Stimulated activated CD4-positive, alpha-beta T cell treated with anti-CD3 and anti-CD28 coated beads, TNF-alpha, amount 100 ng/mL, for 24 hours (primary cell): Measurements from ENCODE around the gene R3HDM2.

Experiments
- DNase-seq, 3 experiments: peaks; one replicate each; pipeline ENCODE4 v3.0.0-alpha.2; 2020; ENCODE audit warnings: low read depth in 3 of 3

Gene R3HDM2

GRCh38 chr12:57240066-57240921 lies 190.5 kb downstream of the R3HDM2 start:
- DNase-seq, result peak; percentile 51 to 74 (median 61)

- no peak for DNase-seq
Measured at GRCh38 chr12:57239587-57240065, 191.2 kb downstream of the R3HDM2 start.

GRCh38 chr12:57238854-57239554 lies 191.8 kb downstream of the R3HDM2 start:
- peak; percentile 73 to 88 (median 81) for DNase-seq

- DNase-seq, result no peak
Measured at GRCh38 chr12:57237932-57238853, 192.7 kb downstream of the R3HDM2 start.

GRCh38 chr12:57237596-57237931 lies 193.3 kb downstream of the R3HDM2 start:
- DNase-seq, result no peak

- no peak for DNase-seq
Measured at GRCh38 chr12:57236925-57237595, 193.8 kb downstream of the R3HDM2 start.

GRCh38 chr12:57236201-57236924 lies 194.5 kb downstream of the R3HDM2 start:
- no peak for DNase-seq

GRCh38 chr12:57235728-57236131 lies 195.1 kb downstream of the R3HDM2 start:
- DNase-seq, result no peak

- DNase-seq, result no peak
Measured at GRCh38 chr12:57235017-57235727, 195.7 kb downstream of the R3HDM2 start.

- DNase-seq, result no peak
Measured at GRCh38 chr12:57234571-57235016, 196.2 kb downstream of the R3HDM2 start.

GRCh38 chr12:57234233-57234570 lies 196.6 kb downstream of the R3HDM2 start:
- no peak for DNase-seq

GRCh38 chr12:57233357-57234232 lies 197.2 kb downstream of the R3HDM2 start:
- DNase-seq, result no peak

- DNase-seq, result no peak
Measured at GRCh38 chr12:57232156-57232756, 198.6 kb downstream of the R3HDM2 start.

GRCh38 chr12:57231276-57232021 lies 199.4 kb downstream of the R3HDM2 start:
- no peak for DNase-seq

GRCh38 chr12:57230381-57231155 lies 200.3 kb downstream of the R3HDM2 start:
- DNase-seq, result no peak

- DNase-seq, result peak; percentile 87 to 94 (median 93)
Measured at GRCh38 chr12:57229634-57230380, 201.0 kb downstream of the R3HDM2 start, which contains the start of gene SHMT2. TSS of gene SHMT2 (plus strand) at chr12:57229711. CDS start at chr12:57229779, 68 bp downstream.
